ENCODE measurements around the gene ITPRID2. TPM values are rescaled to one million over a fixed set of nuclear protein-coding genes. Genes with fewer than 3 reads are reported as not detected.

ITPRID2 gene
- total RNA-seq, 1 experiment from 2014 or later: 1,605 TPM

DNA sequence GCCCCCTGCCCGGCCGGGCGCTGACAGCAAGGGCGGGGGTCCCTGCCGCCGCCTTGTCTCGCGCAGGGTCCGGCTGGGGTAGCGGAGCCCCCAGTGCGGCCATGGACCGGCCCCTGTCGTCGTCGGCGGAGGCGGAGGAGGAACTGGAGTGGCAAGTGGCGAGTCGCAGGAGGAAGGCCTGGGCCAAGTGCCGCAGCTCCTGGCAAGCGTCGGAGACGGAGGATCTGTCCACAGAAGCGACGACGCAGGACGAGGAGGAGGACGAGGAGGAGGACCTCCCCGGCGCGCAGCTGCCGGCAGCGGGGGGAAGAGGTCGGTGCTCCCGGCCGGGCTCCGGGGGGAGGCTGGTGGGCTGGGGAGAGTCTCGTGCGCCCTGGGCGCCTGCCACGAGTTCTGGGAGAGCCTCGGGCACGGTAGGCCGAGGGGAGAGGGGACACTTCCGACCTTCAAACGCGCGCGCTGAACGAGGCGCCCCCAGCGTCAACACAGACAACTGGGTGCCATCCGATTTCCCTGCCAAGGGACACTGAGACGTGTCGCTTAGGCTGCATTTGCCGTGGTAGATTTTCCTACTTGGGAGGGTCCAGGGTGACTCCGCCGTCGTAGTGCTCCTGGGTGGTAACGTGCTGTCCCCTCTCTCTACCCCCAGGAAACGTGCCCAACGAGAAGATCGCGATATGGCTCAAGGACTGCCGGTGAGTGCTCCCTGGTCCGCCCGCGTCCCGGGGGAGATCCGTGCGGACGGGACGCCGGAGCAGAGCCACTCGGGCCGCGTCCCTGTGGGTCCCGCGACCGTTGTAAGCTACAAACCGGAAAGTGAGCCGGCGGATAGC, 652 bp downstream of the ITPRID2 start:
- Histone ChIP-seq H3K27me3 (ENCODE audit: insufficient read depth, low read length) (no peaks in the 10 kb centered on the region), H4K20me1 (ENCODE audit: insufficient read depth) (no peaks in the 10 kb centered on the region), H3K9me3 (ENCODE audit: control insufficient read depth in 1 of 2, insufficient read depth in 1 of 2, low read depth in 1 of 2, low read length in 2 of 2) (no peaks in the 10 kb centered on the region), H3K4me2 (ENCODE audit: low read length) (peak overlapping the region; percentile 92), H3K4me3 (replicated peaks in 1 of 2; ENCODE audit: low read depth in 1 of 2, low read length in 2 of 2) (peak overlapping the region; percentile 74 to 81), H3K27ac (ENCODE audit: low read depth, low read length) (peak overlapping the region; percentile 99), H3K9ac (ENCODE audit: low read length) (peak overlapping the region; percentile 84), H3K36me3 (ENCODE audit: control insufficient read depth in 1 of 2, insufficient read depth in 2 of 2, low read length in 2 of 2) (peaks cover 35 to 41% of the 10 kb centered on the region in 2 experiments), H3K9me2 (ENCODE audit: insufficient read depth) (no peaks in the 10 kb centered on the region), H2AFZ (ENCODE audit: low read depth, low read length, poor library complexity, severe bottlenecking) (no peak overlapping the region), H3K79me2 (ENCODE audit: insufficient read depth, low read length) (peaks cover 73% of the 10 kb centered on the region), H3K4me1 (ENCODE audit: control insufficient read depth in 1 of 2, insufficient read depth in 2 of 2, low read length in 2 of 2) (peaks cover 54 to 79% of the 10 kb centered on the region in 2 experiments)
- DNase-seq (ENCODE audit: low read depth, low spot score): peak; percentile 69
- peak; percentile 11; the same call in 1 of the 2 replicates for TF ChIP-seq EGR1 (IDR thresholded peaks at IDR 0.05; ENCODE audit: low read depth)
- no peak for TF ChIP-seq EZH2phosphoT487 (IDR thresholded peaks at IDR 0.05; ENCODE audit: borderline replicate concordance)
- TF ChIP-seq YY1 (IDR thresholded peaks at IDR 0.05; ENCODE audit: extremely low read depth, insufficient replicate concordance, low read depth, low read length): peak; percentile 48
- TF ChIP-seq RAD21 (IDR thresholded peaks at IDR 0.05; ENCODE audit: low read depth): no peak; the same call in 1 of the 2 replicates
- peak; percentile 44; the same call in 1 of the 2 replicates for TF ChIP-seq MAX (IDR thresholded peaks at IDR 0.05)
- TF ChIP-seq CEBPB (IDR thresholded peaks at IDR 0.05; ENCODE audit: low read depth): no peak
- TF ChIP-seq SP1 (IDR thresholded peaks at IDR 0.05; ENCODE audit: low read depth): peak; percentile 21; the same call in 1 of the 2 replicates
- TF ChIP-seq TCF7L2 (IDR thresholded peaks at IDR 0.05; ENCODE audit: borderline replicate concordance, extremely low read depth, insufficient read depth, insufficient read length): no peak
- TF ChIP-seq EZH2 (IDR thresholded peaks at IDR 0.05): no peak
- TF ChIP-seq POLR2AphosphoS5 (IDR thresholded peaks at IDR 0.05; ENCODE audit: low read depth, low read length): peak; percentile 74
- no peak for TF ChIP-seq REST (IDR thresholded peaks at IDR 0.05; ENCODE audit: low read depth)
- TF ChIP-seq, protein P1, sequence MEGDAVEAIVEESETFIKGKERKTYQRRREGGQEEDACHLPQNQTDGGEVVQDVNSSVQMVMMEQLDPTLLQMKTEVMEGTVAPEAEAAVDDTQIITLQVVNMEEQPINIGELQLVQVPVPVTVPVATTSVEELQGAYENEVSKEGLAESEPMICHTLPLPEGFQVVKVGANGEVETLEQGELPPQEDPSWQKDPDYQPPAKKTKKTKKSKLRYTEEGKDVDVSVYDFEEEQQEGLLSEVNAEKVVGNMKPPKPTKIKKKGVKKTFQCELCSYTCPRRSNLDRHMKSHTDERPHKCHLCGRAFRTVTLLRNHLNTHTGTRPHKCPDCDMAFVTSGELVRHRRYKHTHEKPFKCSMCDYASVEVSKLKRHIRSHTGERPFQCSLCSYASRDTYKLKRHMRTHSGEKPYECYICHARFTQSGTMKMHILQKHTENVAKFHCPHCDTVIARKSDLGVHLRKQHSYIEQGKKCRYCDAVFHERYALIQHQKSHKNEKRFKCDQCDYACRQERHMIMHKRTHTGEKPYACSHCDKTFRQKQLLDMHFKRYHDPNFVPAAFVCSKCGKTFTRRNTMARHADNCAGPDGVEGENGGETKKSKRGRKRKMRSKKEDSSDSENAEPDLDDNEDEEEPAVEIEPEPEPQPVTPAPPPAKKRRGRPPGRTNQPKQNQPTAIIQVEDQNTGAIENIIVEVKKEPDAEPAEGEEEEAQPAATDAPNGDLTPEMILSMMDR (IDR thresholded peaks at IDR 0.05 in 2 of 3, conservative IDR thresholded peaks at IDR 0.05 in 1 of 3; ENCODE audit: borderline replicate concordance in 1 of 3, insufficient read depth in 1 of 3, low read depth in 2 of 3, low read length in 2 of 3): 0 out of 6 replicates have a peak, but pooled peaks of 2 of the 3 experiments have one; percentile 10 to 26
- TF ChIP-seq ELF1 (IDR thresholded peaks at IDR 0.05; ENCODE audit: borderline replicate concordance, low read depth): no peak
- no peak for TF ChIP-seq SRF (IDR thresholded peaks at IDR 0.05; ENCODE audit: low read depth)
- TF ChIP-seq SIN3A (IDR thresholded peaks at IDR 0.05; ENCODE audit: low read depth): peak; percentile 80
- TF ChIP-seq ZFX (IDR thresholded peaks at IDR 0.05): peak; percentile 85
- RAD21 ChIA-PET (ENCODE audit: low non-redundant PET in 1 of 2, low total read pairs in 2 of 2, uncharacterized antibody in 2 of 2, unreplicated experiment in 2 of 2): interaction anchor here in 1 of 2 experiments (0.6 kb wide), 1 partner anchor 80 kb away, joined by 3 read pairs; no protein-coding TSS in a partner anchor
- peak; percentile 66; the same call in 1 of the 2 replicates for ATAC-seq
- CTCF ChIA-PET: interaction anchor here (0.6 to 0.9 kb wide), 3 partner anchors 9 to 150 kb away, joined by 3 to 5 read pairs (median 3); no protein-coding TSS in a partner anchor
- POLR2A ChIA-PET: interaction anchor here (0.6 to 5.6 kb wide), 19 partner anchors 8 to 150 kb away, joined by 3 to 40 read pairs (median 5); no protein-coding TSS in a partner anchor
- BruUV-seq (replicated peaks): no TSS peak
- intact Hi-C loops (cut with micrococcal nuclease): loop anchor here (1.0 to 2.0 kb wide), 4 partner anchors 16 to 149 kb away; no protein-coding TSS in a partner anchor
